SJSA1 (cell line): Measurements from ENCODE around the gene SCNN1B. TPM values are rescaled to one million over a fixed set of nuclear protein-coding genes. Genes with fewer than 3 reads are reported as not detected.

Experiments
- DNase-seq, 2 experiments: peaks; one replicate each; pipeline ENCODE4 v3.0.0-alpha.2; 2015 to 2020; ENCODE audit warnings: low spot score in 2 of 2, low read depth in 1 of 2
- H3K27ac ChIP-seq: fragments of 250-450 bp; sonication (Bioruptor Pico); 2 replicates; pipeline ENCODE4 v1.5.1; 2020; ENCODE audit warnings: mild to moderate bottlenecking, moderate library complexity
- H3K27me3 ChIP-seq: fragments of 250-450 bp; sonication (Bioruptor Pico); replicated peaks from 2 replicates; pipeline ENCODE4 v1.5.1; 2020; ENCODE audit warnings: mild to moderate bottlenecking, moderate library complexity
- H3K36me3 ChIP-seq: fragments of 250-450 bp; sonication (Bioruptor Pico); 2 replicates; pipeline ENCODE4 v1.5.1; 2020; ENCODE audit warnings: mild to moderate bottlenecking
- H3K4me1 ChIP-seq: fragments of 250-450 bp; sonication (Bioruptor Pico); replicated peaks from 2 replicates; pipeline ENCODE4 v1.6.1; 2021; ENCODE audit warnings: mild to moderate bottlenecking
- H3K4me3 ChIP-seq: fragments of 250-450 bp; sonication (Bioruptor Pico); 2 replicates; pipeline ENCODE4 v1.5.1; 2020; ENCODE audit warnings: mild to moderate bottlenecking
- H3K9me3 ChIP-seq: fragments of 250-450 bp; sonication (Bioruptor Pico); replicated peaks from 2 replicates; pipeline ENCODE4 v1.5.1; 2020; ENCODE audit warnings: mild to moderate bottlenecking
- total RNA-seq: library from RNA; depleted of rRNA; stranded (reverse); fragments of >200 nt; shearing (Covaris generic); gene quantifications from 2 replicates; pipeline ENCODE4 v1.2.3, GENCODE V29; 2014; rRNA removed

The SCNN1B gene
- total RNA-seq, 1 experiment from 2014 or later, result not detected

- peaks cover 55% of the 10 kb centered on the region for H3K36me3 ChIP-seq
- H3K4me1 ChIP-seq, result peaks cover 17% of the 10 kb centered on the region
- H3K9me3 ChIP-seq, result no peaks in the 10 kb centered on the region
- H3K27me3 ChIP-seq, result no peaks in the 10 kb centered on the region
- no peak overlapping the region for H3K27ac ChIP-seq
- DNase-seq, result no peak
- H3K4me3 ChIP-seq, result no peak overlapping the region
Measured at GRCh38 chr16:23408242-23408822, 106.2 kb downstream of the SCNN1B start.

- no peak for DNase-seq
Measured at GRCh38 chr16:23408823-23409298, 106.8 kb downstream of the SCNN1B start.

GRCh38 chr16:23409522-23409921, 107.4 kb downstream of the SCNN1B start:
- H3K9me3 ChIP-seq, result no peaks in the 10 kb centered on the region
- peaks cover 49% of the 10 kb centered on the region for H3K36me3 ChIP-seq
- H3K4me3 ChIP-seq, result no peak overlapping the region
- no peak overlapping the region for H3K27ac ChIP-seq
- no peak for DNase-seq
- H3K4me1 ChIP-seq, result peaks cover 17% of the 10 kb centered on the region
- H3K27me3 ChIP-seq, result no peaks in the 10 kb centered on the region

More at GRCh38 chr16:23408823-23409298, 106.8 kb downstream of the SCNN1B start:
- H3K27me3 ChIP-seq, result no peaks in the 10 kb centered on the region
- H3K27ac ChIP-seq, result no peak overlapping the region
- H3K36me3 ChIP-seq, result peaks cover 54% of the 10 kb centered on the region
- H3K9me3 ChIP-seq, result no peaks in the 10 kb centered on the region
- H3K4me1 ChIP-seq, result peaks cover 17% of the 10 kb centered on the region
- H3K4me3 ChIP-seq, result no peak overlapping the region

- no peaks in the 10 kb centered on the region for H3K9me3 ChIP-seq
- H3K4me3 ChIP-seq, result no peak overlapping the region
- DNase-seq, result peak in 1 of 2 experiments; percentile 69
- H3K4me1 ChIP-seq, result peaks cover 17% of the 10 kb centered on the region
- H3K36me3 ChIP-seq, result peaks cover 48% of the 10 kb centered on the region
- H3K27ac ChIP-seq, result no peak overlapping the region; the same call in 1 of the 2 replicates
- H3K27me3 ChIP-seq, result no peaks in the 10 kb centered on the region
Measured at GRCh38 chr16:23410176-23410575, 108.1 kb downstream of the SCNN1B start.

GRCh38 chr16:23414731-23415130, 112.6 kb downstream of the SCNN1B start:
- H3K27me3 ChIP-seq, result no peaks in the 10 kb centered on the region
- H3K4me1 ChIP-seq, result peaks cover 21% of the 10 kb centered on the region
- H3K27ac ChIP-seq, result no peak overlapping the region
- H3K9me3 ChIP-seq, result no peaks in the 10 kb centered on the region
- no peak overlapping the region for H3K4me3 ChIP-seq
- no peak for DNase-seq
- H3K36me3 ChIP-seq, result peaks cover 42% of the 10 kb centered on the region

GRCh38 chr16:23416816-23417215, 114.7 kb downstream of the SCNN1B start:
- DNase-seq, result no peak
- H3K4me1 ChIP-seq, result peaks cover 24% of the 10 kb centered on the region
- no peak overlapping the region for H3K4me3 ChIP-seq
- no peaks in the 10 kb centered on the region for H3K27me3 ChIP-seq
- no peak overlapping the region for H3K27ac ChIP-seq
- peaks cover 33% of the 10 kb centered on the region for H3K36me3 ChIP-seq
- H3K9me3 ChIP-seq, result no peaks in the 10 kb centered on the region

GRCh38 chr16:23420011-23420410, 117.9 kb downstream of the SCNN1B start:
- H3K4me3 ChIP-seq, result no peak overlapping the region
- peaks cover 52% of the 10 kb centered on the region for H3K4me1 ChIP-seq
- H3K27ac ChIP-seq, result peak overlapping the region; percentile 81
- peaks cover 16% of the 10 kb centered on the region for H3K36me3 ChIP-seq
- no peaks in the 10 kb centered on the region for H3K9me3 ChIP-seq
- peak; percentile 66 to 92 for DNase-seq
- H3K27me3 ChIP-seq, result no peaks in the 10 kb centered on the region

GRCh38 chr16:23423496-23424049, 121.5 kb downstream of the SCNN1B start:
- peaks cover 61% of the 10 kb centered on the region for H3K4me1 ChIP-seq
- DNase-seq, result peak; percentile 92 to 97
- no peaks in the 10 kb centered on the region for H3K27me3 ChIP-seq
- H3K36me3 ChIP-seq, result no peaks in the 10 kb centered on the region
- no peaks in the 10 kb centered on the region for H3K9me3 ChIP-seq
- H3K27ac ChIP-seq, result peak overlapping the region; percentile 74
- no peak overlapping the region for H3K4me3 ChIP-seq

- H3K4me1 ChIP-seq, result peaks cover 56% of the 10 kb centered on the region
- peak overlapping the region; percentile 74 for H3K27ac ChIP-seq
- H3K9me3 ChIP-seq, result no peaks in the 10 kb centered on the region
- 0 out of 2 replicates have a peak, but pooled peaks cover under 1% of the 10 kb centered on the region for H3K36me3 ChIP-seq
- no peaks in the 10 kb centered on the region for H3K27me3 ChIP-seq
- H3K4me3 ChIP-seq, result no peak overlapping the region
- DNase-seq, result peak; percentile 57 to 66
Measured at GRCh38 chr16:23424292-23424958, 122.3 kb downstream of the SCNN1B start.

- H3K27ac ChIP-seq, result no peak overlapping the region
- H3K4me3 ChIP-seq, result no peak overlapping the region
- peaks cover 28% of the 10 kb centered on the region for H3K36me3 ChIP-seq
- no peaks in the 10 kb centered on the region for H3K9me3 ChIP-seq
- H3K27me3 ChIP-seq, result no peaks in the 10 kb centered on the region
- H3K4me1 ChIP-seq, result peaks cover 31% of the 10 kb centered on the region
- DNase-seq, result no peak
Measured at GRCh38 chr16:23428351-23428750, 126.2 kb downstream of the SCNN1B start.

Other genes with a start within 250 kb of the SCNN1B start
- 4.1 and 6.1 TPM in 2 replicates for gene USP31, start 152.8 kb upstream of the SCNN1B start, total RNA-seq
- not detected in 2 replicates for gene SCNN1G, start 119.6 kb upstream of the SCNN1B start, total RNA-seq
- gene COG7, start 150.9 kb downstream of the SCNN1B start, total RNA-seq, result 10.9 and 16.1 TPM in 2 replicates
- gene GGA2, start 208.2 kb downstream of the SCNN1B start, total RNA-seq, result 11.7 and 28.0 TPM in 2 replicates